NCI-H146 treated with DMSO at 0.1 percent for 48 hours (cell line): ENCODE measurements around the gene PPL.

Source experiments
- DNase-seq: peaks from one replicate; lab custom pipeline; 2025; ENCODE audit not compliant: unreplicated experiment; lab: John Stamatoyannopoulos, UW

Gene PPL

GRCh38 chr16:4892361-4893102 lies 44.4 kb downstream of the PPL start:
- DNase-seq, result no peak

DNA sequence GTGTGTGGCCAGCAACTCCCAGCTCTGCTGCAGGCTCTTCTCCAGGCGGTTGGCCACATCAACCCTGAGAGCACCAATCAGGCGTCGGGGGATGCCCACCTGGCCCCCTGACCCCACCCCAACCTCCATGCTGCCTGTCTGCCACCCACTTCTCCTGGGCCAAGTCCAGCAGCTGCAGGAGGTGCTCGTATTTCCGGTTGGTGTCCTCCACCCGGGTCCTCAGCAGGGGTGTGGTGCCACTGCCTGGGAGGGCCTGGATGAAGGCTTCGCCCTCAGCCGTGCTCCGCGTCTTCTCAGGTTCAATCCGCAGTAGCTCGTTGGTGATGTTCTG lies 45.1 kb downstream of the PPL start:
- no peak for DNase-seq

DNA sequence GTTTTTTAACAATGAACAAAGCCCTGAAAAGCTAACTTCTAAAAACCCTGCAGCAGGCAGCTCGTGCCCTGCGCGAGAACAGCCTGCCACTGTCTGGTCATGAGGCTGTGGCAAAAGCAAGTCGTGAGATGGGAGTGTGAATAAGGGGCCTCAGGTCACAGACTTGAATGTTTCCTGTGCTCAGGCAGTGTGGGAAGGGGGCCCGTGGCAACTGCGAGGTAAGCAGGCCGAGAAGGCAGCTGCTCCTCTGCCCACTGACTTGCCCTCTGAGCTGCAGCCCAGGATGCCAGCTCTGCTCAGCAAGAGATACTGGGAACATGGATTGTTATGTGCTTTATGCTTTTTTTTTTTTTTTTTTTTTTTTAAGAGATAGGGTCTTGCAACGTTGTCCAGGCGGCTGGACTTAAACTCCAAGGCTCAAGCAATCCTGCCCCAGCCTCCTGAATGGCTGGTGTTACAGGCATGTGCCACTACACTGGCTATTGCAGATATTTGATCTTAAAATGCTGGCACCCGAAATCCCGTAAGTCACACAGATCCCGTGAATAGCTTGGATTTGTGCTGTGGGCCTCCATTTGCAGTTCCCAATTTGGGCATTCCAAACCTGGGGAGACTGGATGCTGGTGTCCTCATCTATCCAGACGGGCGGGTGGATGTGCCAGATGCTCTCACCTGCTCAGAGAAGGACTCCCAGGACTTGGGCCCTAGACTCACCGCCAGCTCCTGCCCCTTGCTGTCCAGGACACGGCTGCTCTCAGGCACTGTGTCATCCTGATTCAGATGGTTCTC lies 45.7 kb downstream of the PPL start:
- DNase-seq, result no peak

- DNase-seq, result no peak
These were observed 46.3 kb downstream of the PPL start for GRCh38 chr16:4890686-4891085.

DNA sequence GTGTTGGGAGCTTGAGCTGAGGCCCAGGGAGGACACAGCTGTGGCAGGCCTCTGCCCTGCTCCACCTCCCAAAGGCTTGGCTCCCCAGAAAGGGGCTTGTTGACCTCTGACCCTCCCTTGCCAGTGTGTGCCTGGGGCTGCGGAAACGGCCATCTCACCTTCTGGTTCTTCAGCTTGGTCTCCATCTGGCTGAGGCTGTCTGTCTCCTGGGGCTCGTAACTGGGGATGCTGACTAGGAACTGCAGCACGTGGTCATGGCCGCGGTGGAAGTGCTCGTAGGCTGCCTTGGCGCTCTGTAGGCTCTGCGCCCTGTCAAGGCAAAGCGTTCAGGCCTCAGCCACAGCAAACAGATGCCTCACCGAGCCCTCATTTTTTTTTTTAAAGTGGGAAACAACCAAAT lies 46.9 kb downstream of the PPL start:
- no peak for DNase-seq

DNA sequence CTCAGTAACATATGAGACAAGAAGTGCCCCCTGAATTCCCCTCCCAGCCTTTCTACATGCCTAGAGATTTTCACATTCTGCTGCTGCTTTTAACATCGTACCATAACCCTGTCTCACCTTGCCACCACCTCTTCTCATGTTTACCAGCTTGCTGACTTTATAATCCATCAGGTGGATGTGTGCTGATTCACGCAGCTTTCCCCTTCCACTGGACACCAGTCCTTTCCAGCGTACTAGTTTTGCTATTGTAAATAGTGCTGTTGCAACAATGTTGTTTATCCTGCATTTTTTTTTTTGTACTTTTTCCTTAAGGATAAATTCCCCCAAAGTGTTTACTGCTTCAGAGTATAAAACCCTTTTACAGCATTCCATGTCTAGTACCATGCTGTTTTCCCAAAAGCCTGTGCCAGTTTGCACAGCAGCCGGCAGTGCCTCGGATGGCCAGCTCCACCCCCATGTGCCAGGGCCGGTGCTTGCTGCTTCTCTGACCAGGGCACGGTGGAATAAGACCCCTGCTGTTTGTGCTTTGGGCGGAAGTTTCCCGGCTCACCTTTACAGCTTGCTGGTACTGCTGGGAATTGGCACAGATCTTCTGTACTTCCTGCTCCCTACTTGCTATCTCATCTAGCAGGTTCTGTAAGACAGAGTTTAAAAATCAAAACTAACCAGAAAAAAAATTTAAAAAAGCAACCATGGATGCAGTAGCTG lies 48.4 kb downstream of the PPL start:
- no peak for DNase-seq

DNA sequence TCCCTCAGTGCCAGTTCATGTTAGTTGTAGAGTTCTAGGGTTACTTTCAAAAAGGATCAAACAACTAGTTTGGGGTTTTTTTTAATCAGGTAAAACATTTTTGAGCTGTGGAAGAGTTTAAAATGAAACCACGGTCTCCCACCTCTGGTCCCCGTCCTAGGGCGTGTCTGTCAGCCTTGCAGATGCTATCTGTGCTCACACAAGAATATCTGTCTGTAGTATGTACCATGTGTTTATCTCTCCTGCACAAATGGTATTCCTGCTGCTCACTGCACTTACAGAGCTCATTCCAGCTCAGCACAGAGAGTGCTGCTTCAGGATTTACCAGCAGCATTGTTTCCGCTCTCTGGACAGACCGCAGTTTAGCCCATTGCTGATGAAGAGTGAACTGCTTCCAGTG lies 50.8 kb downstream of the PPL start:
- no peak for DNase-seq

DNA sequence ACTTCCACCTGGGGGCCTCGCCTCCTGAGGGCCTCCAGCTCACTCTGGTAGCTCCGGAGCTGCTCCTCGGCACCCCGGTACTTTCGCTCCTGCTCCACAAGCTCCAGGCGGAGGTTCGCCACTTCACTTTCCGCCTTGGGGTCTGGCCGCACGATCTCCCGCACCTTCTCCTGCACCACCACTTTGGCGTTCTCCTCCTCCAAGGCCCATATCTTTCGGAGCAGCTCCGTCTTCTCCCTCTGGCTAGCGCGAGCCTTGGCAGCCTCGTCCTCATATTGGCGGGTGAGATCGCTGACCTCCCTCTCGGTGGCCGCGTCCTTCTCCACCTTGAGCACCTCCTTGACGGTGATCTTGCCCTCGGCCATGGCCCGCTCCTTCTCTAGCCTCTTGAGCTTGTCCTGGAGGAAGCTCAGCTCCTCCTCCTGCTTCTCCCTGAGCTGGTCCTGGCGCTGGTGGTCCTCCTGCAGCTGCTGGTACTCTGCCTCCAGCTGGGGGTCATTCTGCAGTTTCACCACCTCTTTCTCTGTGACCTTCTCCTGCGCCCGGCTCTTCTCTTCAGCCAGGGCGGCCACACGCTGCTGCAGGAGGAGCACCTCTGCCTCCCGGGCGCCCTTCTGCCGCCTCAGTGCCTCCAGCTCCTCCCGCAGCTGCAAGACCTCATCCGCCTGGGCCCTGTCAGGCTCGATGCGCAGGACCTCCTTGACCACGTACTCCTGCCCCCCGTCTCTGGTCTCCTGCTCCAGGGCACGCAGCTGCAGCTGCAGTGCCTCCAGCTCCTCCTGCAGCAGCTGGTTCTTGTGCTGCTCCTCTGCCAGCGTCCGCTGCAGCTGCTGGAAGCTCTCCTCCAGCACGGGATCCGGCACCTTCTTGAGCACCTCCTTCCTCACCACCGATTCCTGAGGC lies 51.7 kb downstream of the PPL start:
- no peak for DNase-seq

GRCh38 chr16:4884209-4884608 lies 52.7 kb downstream of the PPL start:
- no peak for DNase-seq

- DNase-seq, result no peak
These were observed 53.4 kb downstream of the PPL start for GRCh38 chr16:4883501-4883900.

GRCh38 chr16:4882633-4883285 lies 54.2 kb downstream of the PPL start:
- DNase-seq, result no peak

DNA sequence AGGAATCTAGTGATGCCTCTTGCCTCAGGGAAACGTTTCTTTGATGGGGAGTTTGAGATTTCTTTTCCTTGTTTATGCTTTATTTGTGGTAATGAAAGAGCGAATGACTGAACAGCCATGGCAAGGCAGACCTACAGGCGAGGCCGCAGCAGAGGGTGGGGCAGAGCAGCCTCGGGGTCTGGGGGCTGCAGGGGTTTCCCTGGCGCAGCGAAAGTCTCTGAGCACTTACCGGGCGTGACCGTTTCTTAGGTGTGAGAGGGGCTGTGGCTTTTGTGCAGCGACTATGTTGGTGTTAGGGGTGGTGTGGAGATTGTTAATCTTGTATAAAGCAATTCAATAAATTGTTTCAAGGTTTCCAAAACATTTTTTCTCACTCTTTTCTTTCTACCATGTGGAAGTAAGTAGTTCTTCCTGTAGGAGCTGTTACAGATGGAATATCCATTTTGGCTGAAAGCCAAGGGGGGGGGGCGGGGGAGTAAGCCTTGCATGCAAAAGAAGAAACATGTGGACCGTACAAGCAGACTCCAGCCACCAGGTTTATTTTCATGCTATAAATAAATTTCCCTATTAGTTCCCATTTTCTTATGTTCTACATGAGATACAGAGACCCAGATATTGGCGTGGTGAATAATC lies 54.8 kb downstream of the PPL start:
- DNase-seq, result no peak

GRCh38 chr16:4880006-4880580 lies 56.9 kb downstream of the PPL start:
- DNase-seq, result no peak

DNA sequence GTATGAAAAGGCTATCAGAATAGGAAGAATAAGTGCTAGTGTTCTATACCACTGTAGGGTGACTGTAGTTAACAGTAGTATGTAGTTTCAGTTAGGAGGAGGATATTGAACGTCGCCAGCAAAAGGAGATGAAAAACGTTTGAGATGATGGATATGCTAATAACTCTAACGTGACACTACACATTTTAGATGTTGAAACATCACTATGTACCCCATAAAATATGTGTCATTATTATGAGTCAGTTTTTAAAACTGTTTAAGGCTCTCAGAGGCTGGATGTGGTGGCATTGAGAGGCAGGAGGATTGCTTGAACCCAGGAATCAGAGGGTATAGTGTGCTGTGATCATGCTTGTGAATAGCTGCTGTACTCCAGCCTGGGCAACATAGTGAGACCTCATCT lies 57.9 kb downstream of the PPL start:
- DNase-seq, result no peak

DNA sequence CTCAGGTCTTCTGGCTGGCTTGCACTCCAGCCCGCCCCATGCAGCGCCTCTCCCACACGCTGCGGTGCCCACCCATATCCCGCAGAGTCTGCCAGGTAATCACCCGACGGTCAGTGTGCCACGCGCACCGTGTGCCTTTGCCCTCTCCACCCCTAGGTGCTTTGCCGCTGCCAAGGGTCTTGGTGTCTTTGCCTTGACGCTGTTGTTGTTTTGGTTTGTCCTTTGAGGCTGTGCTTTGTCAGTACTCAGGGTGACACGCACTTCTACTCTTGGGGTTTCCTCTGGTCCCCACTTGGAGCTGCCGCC lies 59.6 kb downstream of the PPL start:
- no peak for DNase-seq

GRCh38 chr16:4876646-4877379 lies 60.1 kb downstream of the PPL start:
- no peak for DNase-seq

- DNase-seq, result no peak
These were observed 62.3 kb downstream of the PPL start for GRCh38 chr16:4874666-4875065.

DNA sequence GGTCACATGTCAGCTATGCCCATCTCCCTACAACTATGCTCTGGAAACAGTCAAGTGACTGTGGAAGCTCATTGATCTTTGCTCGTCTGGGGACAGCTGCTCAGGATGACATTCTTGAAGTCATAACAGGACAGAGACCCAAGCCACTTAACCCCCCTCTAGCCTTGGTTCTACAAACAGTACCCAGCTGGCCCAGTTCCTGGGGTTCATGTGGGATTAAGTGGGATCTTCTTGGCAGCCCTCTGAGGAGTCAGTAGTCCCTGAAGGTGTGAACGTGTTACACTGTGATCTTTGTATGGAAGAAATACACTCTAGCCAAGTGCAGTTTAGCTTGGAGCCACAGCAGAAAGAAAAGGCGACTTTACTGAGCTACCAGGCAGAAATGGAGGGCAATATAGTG lies 63.9 kb downstream of the PPL start:
- no peak for DNase-seq

DNA sequence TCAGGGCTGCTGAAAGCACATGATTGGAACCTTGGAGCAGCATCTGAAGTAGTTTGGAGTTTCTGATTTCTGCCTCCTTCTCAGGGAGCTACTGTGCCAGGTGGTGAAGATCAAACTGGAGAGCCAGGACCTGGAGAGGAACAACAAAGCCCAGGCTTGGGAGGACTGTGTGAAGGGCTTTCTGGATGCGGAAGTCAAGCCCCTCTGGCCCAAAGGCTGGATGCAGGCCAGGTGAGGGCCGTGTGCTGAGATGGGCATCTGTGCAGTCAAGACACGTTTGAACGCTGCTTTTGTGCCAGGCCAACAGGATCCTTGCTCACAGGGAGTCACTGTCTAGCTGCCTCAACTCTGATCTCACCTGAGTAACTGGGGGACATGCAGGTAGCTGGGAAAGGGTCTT lies 65.9 kb downstream of the PPL start:
- DNase-seq, result no peak
